Stimulated activated CD4-positive, alpha-beta T cell treated with anti-CD3 and anti-CD28 coated beads, Interleukin-1b, Interleukin-23, amount 100 ng/mL, for 4 hours (primary cell): ENCODE results near the gene GREB1.

Experiments
- DNase-seq, 2 donors: peaks; one replicate each; pipeline ENCODE4 v3.0.0-alpha.2; 2020; ENCODE audit warnings: low read depth in 2 of 2

The GREB1 gene

GRCh38 chr2:11611251-11611650 lies 77.4 kb downstream of the GREB1 start:
- no peak for DNase-seq

- no peak for DNase-seq
These were observed 78.8 kb downstream of the GREB1 start for GRCh38 chr2:11612553-11613215.

DNA sequence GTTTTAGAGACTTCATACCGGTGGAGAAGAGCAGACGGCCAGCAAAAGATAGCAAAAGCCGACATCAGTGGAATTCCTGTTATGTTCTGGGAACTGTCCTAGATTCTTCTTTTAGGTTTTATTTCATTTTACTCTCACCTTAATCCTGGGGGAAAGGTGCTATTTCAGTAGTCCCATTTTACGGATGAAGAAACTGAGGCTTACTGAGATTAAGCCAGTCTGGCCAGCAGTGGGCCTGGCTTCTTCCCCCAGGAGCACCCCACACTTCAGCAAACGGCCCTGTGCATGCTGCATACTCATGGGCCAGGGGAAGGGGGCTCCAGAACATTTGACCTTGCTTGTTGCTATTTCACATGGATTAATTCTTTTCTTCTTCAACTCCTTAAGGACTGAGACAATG lies 79.5 kb downstream of the GREB1 start:
- no peak for DNase-seq

- no peak for DNase-seq
These were observed 81.4 kb downstream of the GREB1 start for GRCh38 chr2:11615209-11615608.

GRCh38 chr2:11616097-11616687 lies 82.3 kb downstream of the GREB1 start:
- DNase-seq = no peak

DNA sequence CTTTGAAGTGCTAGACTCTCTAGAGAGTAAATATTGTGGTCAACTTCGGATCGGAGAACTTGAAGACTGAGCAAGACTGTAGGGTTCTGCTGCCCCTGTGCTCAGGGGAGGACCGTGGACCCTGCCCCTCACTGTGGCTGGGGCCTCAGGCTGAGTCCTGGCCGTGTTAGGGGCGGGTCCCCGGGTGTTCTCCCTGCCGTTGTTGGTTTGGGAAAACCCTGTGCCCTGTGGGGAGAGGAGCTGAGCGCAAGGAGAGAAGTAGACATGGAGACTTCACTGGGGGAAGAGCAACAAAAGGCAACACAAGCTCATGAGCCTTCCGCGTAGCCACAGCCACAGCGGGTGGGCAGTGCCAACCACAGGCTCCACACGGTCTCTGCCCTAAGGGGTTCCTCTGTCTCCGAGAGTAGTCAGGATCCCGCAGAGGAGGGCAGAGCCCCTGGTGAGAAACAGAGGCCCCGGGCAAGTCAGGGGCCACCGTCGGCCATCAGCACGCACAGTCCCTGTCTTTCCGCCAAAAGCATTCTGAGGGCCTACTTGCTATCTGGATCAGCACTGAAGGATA lies 83.1 kb downstream of the GREB1 start:
- DNase-seq = no peak

DNA sequence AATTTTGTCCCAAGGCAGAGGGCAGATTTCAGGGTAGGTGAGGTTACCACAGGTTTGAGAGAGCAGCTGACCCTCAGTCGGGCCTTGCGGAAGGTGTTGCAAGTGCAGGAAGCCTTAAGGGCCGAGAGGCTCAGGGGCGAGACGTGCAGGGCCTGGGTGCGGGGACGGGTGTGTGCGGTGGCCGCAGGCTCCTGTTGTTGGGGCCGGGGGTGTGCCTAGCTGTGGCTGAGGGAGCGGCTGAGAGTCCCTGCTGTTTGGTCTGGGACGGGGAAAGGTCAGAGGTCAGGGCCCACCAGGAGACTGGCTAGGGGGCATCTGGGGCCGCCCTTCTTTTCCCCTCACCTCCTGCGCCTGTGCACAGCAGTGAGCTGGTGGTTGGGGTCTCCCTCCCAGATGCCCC lies 83.7 kb downstream of the GREB1 start:
- DNase-seq = no peak

GRCh38 chr2:11617984-11618707 lies 84.3 kb downstream of the GREB1 start:
- DNase-seq = no peak

GRCh38 chr2:11618708-11619062 lies 84.8 kb downstream of the GREB1 start:
- no peak for DNase-seq

- no peak for DNase-seq
These were observed 87.6 kb downstream of the GREB1 start for GRCh38 chr2:11621410-11621809.

DNA sequence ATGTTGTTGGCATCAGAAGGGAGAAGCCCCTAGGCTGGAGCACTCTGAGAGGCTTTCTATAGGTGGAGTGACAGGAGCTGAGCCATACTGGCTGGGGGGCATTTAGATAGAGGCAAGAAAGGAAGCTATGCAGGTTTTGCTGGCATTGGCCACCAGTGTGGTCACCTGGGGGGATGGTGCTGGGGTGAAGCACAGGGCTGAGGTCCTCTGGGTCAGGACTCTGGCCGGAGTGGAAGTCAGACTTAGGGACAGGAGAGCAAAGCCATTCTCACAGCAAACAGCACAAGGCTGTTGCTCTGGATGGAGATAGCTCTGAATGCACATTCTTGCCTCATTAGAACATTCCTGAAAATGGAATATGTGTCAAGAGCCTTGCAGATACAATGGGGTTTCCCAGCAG lies 88.8 kb downstream of the GREB1 start:
- no peak for DNase-seq

GRCh38 chr2:11624893-11625292 lies 91.0 kb downstream of the GREB1 start:
- DNase-seq = no peak

DNA sequence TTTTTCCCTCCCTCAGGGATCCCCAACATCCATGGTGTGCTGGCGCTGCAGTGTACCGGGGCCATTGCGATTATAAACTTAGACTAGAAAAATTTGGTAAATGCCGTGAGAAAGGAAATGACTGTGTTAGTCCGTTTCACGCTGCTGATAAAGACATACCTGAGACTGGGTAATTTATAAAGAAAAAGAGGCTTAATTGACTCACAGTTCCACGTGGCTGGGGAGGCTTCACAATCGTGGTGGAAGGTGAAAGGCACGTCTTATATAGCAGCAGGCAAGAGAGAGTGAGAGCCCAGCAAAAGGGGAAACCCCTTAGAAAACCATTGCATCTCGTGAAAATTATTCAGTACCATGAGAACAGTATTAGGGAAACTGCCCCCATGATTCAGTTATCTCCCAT lies 91.8 kb downstream of the GREB1 start:
- DNase-seq = no peak

DNA sequence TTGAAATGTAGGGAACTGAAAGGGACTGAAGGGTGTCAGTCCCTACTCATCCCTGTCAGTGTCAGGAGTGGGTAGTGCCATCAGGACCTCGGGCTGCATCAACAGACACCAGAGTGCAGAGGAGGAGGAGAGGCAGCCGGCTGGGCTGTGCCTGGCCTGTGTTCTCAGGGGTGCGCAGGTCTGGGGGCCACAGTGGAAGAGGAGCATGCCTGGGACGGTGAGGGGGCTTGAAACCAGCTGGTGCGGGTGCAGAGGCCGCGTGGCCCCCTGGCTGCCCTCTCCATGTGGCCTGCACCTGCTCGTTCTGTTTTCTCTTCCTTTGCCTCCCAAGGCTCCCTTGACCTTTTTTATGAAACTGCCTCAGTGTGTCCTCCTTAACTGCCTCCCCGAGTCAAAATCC lies 94.8 kb downstream of the GREB1 start:
- no peak for DNase-seq

DNA sequence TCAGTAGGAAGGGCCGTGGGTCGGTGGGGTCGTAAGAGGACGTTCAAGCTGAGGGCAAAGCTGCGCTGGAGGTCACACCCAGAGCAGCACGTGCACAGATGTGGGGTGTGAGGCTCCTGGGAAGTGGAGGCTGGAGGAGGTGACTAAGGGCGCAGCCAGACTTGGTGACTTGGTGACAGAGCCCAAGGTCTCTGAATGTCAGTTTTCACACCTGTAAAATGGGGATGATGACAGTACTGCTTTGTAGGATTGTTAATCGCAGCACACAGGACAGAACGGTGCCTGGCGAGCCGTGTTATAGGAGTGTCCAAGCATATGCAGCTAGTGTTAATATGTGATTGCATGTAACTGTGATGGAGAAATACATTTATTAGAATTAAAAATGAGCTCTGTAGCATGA lies 95.4 kb downstream of the GREB1 start:
- no peak for DNase-seq

DNA sequence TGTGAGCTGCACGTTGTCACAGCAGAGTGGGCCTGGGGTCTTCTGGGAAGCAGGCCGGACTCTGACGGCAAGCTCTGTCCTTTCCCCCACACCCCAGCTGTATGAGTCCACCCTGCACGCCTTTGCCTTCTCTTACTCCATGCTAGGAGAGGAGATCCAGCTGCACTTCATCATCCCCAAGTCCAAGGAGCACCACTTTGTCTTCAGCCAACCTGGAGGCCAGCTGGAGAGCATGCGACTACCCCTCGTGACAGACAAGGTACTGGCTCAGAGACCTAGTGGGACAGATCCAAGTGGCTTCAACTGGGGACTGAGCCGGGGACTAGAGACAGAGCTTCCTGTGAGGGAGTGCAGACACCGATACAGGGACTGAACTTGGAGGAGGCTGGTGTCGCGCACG lies 96.0 kb downstream of the GREB1 start:
- DNase-seq = no peak

- DNase-seq = no peak
These were observed 97.0 kb downstream of the GREB1 start for GRCh38 chr2:11630855-11631254.

DNA sequence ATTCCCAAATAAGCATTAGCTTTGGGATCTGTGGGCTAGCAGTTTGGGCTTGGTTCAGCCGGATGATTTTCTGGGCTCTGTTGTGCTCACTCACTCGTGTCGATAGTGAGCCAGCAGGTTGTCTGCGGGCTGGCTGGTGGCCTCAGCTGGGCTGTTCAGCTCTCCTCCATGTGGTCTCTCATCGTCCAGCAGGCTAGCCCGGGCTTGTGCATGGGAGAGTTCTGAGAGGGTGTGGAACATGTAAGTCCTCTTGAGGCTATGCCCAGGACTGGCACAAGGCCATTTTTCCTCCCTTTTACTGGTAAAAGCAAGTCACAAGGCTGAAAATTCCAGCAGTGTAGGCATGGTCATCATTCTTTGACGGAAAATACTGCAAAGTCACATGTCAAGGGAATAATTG lies 97.6 kb downstream of the GREB1 start:
- DNase-seq = no peak

DNA sequence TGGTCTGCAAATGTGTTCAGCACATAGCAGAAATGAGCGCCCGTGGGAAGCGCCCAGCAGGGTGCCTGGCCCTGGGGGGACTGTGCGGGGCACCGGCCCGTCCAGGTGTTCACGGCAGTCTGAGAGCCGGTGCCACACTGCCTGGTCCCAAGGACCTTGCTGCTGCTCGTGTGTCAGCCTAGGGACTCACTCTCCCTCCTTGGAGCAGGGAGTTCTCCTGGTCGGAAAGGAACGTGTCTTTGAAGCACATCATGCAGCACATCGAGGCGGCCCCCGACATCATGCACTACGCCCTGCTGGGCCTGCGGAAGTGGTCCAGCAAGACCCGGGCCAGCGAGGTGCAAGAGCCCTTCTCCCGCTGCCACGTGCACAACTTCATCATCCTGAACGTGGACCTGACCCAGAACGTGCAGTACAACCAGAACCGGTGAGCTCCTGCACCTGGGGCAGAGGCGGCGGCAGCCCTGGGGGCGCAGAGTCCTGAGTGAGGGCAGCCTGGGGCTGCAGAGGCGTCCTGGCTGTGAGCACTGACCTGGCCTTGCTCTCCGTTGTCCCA lies 100.2 kb downstream of the GREB1 start:
- DNase-seq = no peak

- DNase-seq = no peak
These were observed 100.7 kb downstream of the GREB1 start for GRCh38 chr2:11634584-11634983.

DNA sequence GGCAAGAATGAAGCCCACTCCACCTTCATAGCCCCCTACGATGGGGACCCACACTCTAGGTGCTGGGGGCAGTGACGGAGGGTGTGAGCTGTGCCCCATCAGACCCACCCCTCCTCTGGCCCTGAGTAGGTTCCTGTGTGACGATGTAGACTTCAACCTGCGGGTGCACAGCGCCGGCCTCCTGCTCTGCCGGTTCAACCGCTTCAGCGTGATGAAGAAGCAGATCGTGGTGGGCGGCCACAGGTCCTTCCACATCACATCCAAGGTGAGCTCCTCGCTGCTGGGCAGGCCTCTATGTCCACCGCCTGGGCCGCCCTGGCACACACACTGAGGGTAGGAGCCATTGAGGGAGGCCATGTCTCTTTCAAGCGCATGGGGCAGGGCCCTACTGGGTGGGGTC lies 101.3 kb downstream of the GREB1 start:
- no peak for DNase-seq

DNA sequence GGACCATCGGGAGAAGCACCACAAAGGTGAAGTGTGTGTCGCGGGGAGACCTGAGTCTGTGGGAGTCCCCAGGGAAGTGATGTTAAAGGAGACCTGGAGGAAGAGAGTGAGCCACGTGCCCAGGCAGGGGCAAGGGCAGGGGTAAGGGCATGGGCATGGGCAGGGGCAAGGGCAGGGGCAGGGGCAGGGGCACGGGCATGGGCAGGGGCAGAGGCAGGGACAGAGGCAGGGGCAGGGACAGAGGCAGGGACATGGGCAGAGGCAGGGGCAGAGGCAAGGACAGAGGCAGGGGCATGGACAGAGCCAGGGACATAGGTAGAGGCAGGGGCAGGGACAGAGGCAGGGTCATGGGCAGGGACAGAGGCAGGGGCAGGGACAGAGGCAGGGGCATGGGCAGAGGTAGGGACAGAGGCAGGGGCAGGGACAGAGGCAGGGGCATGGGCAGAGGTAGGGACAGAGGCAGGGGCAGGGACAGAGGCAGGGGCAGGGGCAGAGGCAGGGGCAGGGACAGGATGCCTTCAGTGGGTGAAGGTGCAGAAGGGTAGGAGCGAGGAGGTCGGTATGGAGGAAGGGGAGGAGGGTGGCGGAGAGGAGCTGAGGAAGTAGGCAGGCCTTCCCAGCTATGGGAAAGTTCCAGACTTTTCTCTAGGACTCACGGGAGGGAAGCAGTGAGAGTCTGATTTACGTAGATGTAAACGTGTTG lies 102.9 kb downstream of the GREB1 start:
- no peak for DNase-seq
